GM15510 (cell line): ENCODE measurements around the gene JAZF1.

Source experiments
- POLR2A ChIP-seq: IDR thresholded peaks from 3 replicates; pipeline ENCODE4 v1.6.1; 2011; ENCODE audit warnings: borderline replicate concordance; ENCODE audit not compliant: insufficient read length; ENCODE audit errors: extremely low read depth

Gene JAZF1

GRCh38 chr7:27901028-27901760, 279.4 kb downstream of the JAZF1 start:
- no peak for TF ChIP-seq POLR2A

- TF ChIP-seq POLR2A, result no peak
Observed at GRCh38 chr7:27900006-27900405, 280.6 kb downstream of the JAZF1 start.

GRCh38 chr7:27899601-27900000, 281.0 kb downstream of the JAZF1 start:
- TF ChIP-seq POLR2A, result no peak

- no peak for TF ChIP-seq POLR2A
Observed at GRCh38 chr7:27897441-27897847, 283.2 kb downstream of the JAZF1 start.

GRCh38 chr7:27897001-27897400, 283.6 kb downstream of the JAZF1 start:
- no peak for TF ChIP-seq POLR2A

- no peak for TF ChIP-seq POLR2A
Observed at GRCh38 chr7:27895551-27895950, 285.0 kb downstream of the JAZF1 start.

- no peak for TF ChIP-seq POLR2A
Observed at GRCh38 chr7:27890205-27890849, 290.3 kb downstream of the JAZF1 start.

GRCh38 chr7:27889800-27890199, 290.8 kb downstream of the JAZF1 start:
- TF ChIP-seq POLR2A, result no peak

GRCh38 chr7:27888736-27889135, 291.9 kb downstream of the JAZF1 start:
- TF ChIP-seq POLR2A, result no peak

GRCh38 chr7:27885652-27886051, 294.9 kb downstream of the JAZF1 start:
- no peak for TF ChIP-seq POLR2A

- TF ChIP-seq POLR2A, result no peak
Observed at GRCh38 chr7:27883696-27884095, 296.9 kb downstream of the JAZF1 start.

- TF ChIP-seq POLR2A, result no peak
Observed at GRCh38 chr7:27876756-27877155, 303.8 kb downstream of the JAZF1 start.

- no peak for TF ChIP-seq POLR2A
Observed at GRCh38 chr7:27875832-27876231, 304.8 kb downstream of the JAZF1 start.

GRCh38 chr7:27875061-27875460, 305.5 kb downstream of the JAZF1 start:
- no peak for TF ChIP-seq POLR2A

- no peak for TF ChIP-seq POLR2A
Observed at GRCh38 chr7:27873981-27874957, 306.3 kb downstream of the JAZF1 start.
